Measurements from ENCODE around the gene ROGDI.

DNA sequence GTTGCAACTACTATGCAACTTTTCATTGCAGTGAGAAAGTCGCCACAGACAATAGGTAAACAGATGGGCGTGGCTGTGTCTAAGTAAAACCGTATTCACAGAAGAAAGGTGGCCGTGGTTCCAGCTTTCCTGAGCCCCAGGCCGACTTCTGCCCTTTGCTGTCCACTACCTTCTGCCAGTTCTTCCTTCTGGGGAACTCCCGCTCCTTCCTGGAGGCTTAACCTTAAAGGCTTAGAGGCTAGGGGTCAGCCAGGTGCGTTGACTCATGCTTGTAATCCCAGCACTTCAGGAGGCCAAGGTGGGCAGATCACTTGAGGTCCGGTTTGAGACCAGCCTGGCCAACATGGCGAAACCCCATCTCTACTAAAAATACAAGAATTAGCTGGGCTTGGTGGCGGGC lies 12.2 kb downstream of the ROGDI start:
- TF ChIP-seq, protein P1, sequence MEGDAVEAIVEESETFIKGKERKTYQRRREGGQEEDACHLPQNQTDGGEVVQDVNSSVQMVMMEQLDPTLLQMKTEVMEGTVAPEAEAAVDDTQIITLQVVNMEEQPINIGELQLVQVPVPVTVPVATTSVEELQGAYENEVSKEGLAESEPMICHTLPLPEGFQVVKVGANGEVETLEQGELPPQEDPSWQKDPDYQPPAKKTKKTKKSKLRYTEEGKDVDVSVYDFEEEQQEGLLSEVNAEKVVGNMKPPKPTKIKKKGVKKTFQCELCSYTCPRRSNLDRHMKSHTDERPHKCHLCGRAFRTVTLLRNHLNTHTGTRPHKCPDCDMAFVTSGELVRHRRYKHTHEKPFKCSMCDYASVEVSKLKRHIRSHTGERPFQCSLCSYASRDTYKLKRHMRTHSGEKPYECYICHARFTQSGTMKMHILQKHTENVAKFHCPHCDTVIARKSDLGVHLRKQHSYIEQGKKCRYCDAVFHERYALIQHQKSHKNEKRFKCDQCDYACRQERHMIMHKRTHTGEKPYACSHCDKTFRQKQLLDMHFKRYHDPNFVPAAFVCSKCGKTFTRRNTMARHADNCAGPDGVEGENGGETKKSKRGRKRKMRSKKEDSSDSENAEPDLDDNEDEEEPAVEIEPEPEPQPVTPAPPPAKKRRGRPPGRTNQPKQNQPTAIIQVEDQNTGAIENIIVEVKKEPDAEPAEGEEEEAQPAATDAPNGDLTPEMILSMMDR (IDR thresholded peaks at IDR 0.05; ENCODE audit: low read depth, low read length), result no peak
- TF ChIP-seq POLR2A (IDR thresholded peaks at IDR 0.05; ENCODE audit: extremely low read depth, insufficient read length), result no peak
